Heart left ventricle (tissue), 16 donors: ENCODE results near the gene TFDP1. TPM values are rescaled to one million over a fixed set of nuclear protein-coding genes. Genes with fewer than 3 reads are reported as not detected.

Source experiments
- ATAC-seq, 4 donors: fragments of 200-7000 bp; cut with Tn5 transposase; one replicate each; pipeline ENCODE4 v1.9.1; 2020 to 2022; ENCODE audit warnings: moderate library complexity in 4 of 4, mild to moderate bottlenecking in 3 of 4, moderate number of reproducible peaks in 1 of 4
- DNase-seq, 5 donors: peaks; one replicate each; pipeline ENCODE4 v3.0.0-alpha.2; 2020
- H3K27ac ChIP-seq, 12 donors: fragments of 200-600 bp; sonication (generic) in 4 of 12; one replicate each; pipeline versions ENCODE4 v1.5.0 to v1.8.0; 2016 to 2022; ENCODE audit warnings: mild to moderate bottlenecking in 2 of 12
- H3K27me3 ChIP-seq, 9 donors: fragments of 200-600 bp; sonication (generic) in 2 of 9; one replicate each; pipeline versions ENCODE4 v1.5.1 to v1.8.0; 2016 to 2022; ENCODE audit warnings: mild to moderate bottlenecking in 3 of 9
- H3K36me3 ChIP-seq, 9 donors: fragments of 200-600 bp; sonication (generic) in 2 of 9; one replicate each; pipeline versions ENCODE4 v1.5.0 to v1.8.0; 2018 to 2022; ENCODE audit warnings: mild to moderate bottlenecking in 2 of 9
- H3K4me1 ChIP-seq, 12 donors: fragments of 200-600 bp; sonication (generic) in 4 of 12; one replicate each; pipeline versions ENCODE4 v1.5.0 to v1.8.0; 2016 to 2022; ENCODE audit warnings: mild to moderate bottlenecking in 3 of 12
- H3K4me3 ChIP-seq, 12 donors: fragments of 200-600 bp; sonication (generic) in 4 of 12; one replicate each; pipeline versions ENCODE4 v1.5.0 to v1.8.0; 2017 to 2022; ENCODE audit warnings: mild to moderate bottlenecking in 9 of 12, moderate library complexity in 4 of 12
- H3K9me3 ChIP-seq, 12 donors: fragments of 200-600 bp; sonication (generic) in 4 of 12; one replicate each; pipeline versions ENCODE4 v1.5.0 to v1.8.0; 2016 to 2022; ENCODE audit warnings: mild to moderate bottlenecking in 1 of 12
- POLR2A ChIP-seq, 2 donors: fragments of 450-650 bp; IDR thresholded peaks; one replicate each; pipeline ENCODE4 v1.6.1; 2017; ENCODE audit warnings: antibody characterized with exemption in 2 of 2, mild to moderate bottlenecking in 2 of 2, moderate library complexity in 2 of 2
- WGBS, 4 donors: extraction: QIAGEN DNeasy Blood & Tissue Kit in 2 of 4; methylation state at CpG; one replicate each; pipeline versions ENCODE4 v1.1.5 to v1.1.7; 2013 to 2018; 5-methylcytosine and 5-hydroxymethylcytosine counted together
- intact Hi-C, 10 donors: fragments of 100-400 bp; cut with DNase I; formaldehyde crosslinking; loops; one replicate each; pipeline versions ENCODE4 v1.11.1 to v1.14.2; 2022
- polyA plus RNA-seq, 2 donors: library from polyadenylated mRNA; stranded (reverse); fragments of 200-250 nt; gene quantifications; one replicate each; pipeline ENCODE4 v1.2.3, GENCODE V29; 2013
- total RNA-seq, 9 donors: library from RNA; depleted of rRNA in 2 of 9; stranded (reverse); fragments of >200 nt in 2 of 9; fragmentation: NEBNext Ultra II Directional in 3 of 9; extraction: Animal tissue kit (Norgen Biotek cat#: 25700) in 3 of 9; gene quantifications; one replicate each; pipeline versions ENCODE4 v1.1.0 to v1.2.4, GENCODE V29; 2016 to 2023
- TF ChIP-seq, protein P1 (sequence below), 12 donors: fragments of 200-600 bp; sonication (generic) in 4 of 12; IDR thresholded peaks; one replicate each; pipeline versions ENCODE4 v1.5.0 to v1.8.0; 2018 to 2022; ENCODE audit warnings: antibody characterized with exemption in 12 of 12, mild to moderate bottlenecking in 5 of 12
- donor health status: ischemic (EF 13 %, LVEDD 7.1; RV severe dilation, severe dysfunction).
- donor health status: healthy with polysubstance abuse.
- donor health status: DM: no; HTN: yes; CAD: no.
- donor health status: DM: no; HTN: no; CAD: no.
- donor health status: ischemic (EF 25% LVEDD 6.9; RV normal size, moderate dysfunction).
- donor health status: ischemic (EF 25% LVEDD 5.7; RV mildly dilated, moderate dysfunction).
- donor health status: healthy.
- donor health status: DM: yes; HTN: yes; CAD: no.
- donor health status: ischemic (EF 35%, LVEDD 5.7; RV mildly dilated, moderate dysfunction).
- donor health status: nonischemic (EF 11% LVEDD 7.7; RV severe dilation, severe dysfunction).
- donor health status: DM: yes; HTN: yes; CAD: no.
- donor health status: PGD.
- donor health status: ischemic (EF 29% LVEDD 5.4; RV normal size, mild dysfunction).
- donor health status: nonischemic (EF 23%, LVEDD 6.1; RV moderate dilation, normal function).

Gene TFDP1
- total and polyA plus RNA-seq, 11 donors, result 19.7 to 50.3 (median 44.3) TPM

DNA sequence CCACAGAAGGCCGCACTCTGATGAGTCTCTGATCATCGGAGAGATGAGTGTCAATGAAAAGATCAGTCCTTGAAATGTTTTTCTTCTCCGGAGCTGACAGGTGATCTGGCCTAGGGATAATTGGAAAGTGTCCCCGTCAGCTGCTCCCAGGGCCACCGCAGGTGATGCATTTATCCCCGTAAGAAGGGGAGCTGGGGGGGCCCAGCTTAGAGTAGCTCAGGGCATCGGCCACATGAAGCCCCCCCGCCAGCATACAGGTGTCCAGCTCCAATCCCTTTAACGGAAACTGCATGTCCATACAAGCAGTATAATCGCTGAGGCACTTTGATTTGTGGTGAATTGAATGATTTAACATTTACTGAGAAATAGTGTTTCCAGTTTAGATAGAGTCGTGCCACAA is 45.7 kb downstream of the TFDP1 start:
- no peak for TF ChIP-seq POLR2A (IDR thresholded peaks at IDR 0.05)
- TF ChIP-seq, protein P1, sequence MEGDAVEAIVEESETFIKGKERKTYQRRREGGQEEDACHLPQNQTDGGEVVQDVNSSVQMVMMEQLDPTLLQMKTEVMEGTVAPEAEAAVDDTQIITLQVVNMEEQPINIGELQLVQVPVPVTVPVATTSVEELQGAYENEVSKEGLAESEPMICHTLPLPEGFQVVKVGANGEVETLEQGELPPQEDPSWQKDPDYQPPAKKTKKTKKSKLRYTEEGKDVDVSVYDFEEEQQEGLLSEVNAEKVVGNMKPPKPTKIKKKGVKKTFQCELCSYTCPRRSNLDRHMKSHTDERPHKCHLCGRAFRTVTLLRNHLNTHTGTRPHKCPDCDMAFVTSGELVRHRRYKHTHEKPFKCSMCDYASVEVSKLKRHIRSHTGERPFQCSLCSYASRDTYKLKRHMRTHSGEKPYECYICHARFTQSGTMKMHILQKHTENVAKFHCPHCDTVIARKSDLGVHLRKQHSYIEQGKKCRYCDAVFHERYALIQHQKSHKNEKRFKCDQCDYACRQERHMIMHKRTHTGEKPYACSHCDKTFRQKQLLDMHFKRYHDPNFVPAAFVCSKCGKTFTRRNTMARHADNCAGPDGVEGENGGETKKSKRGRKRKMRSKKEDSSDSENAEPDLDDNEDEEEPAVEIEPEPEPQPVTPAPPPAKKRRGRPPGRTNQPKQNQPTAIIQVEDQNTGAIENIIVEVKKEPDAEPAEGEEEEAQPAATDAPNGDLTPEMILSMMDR (IDR thresholded peaks at IDR 0.05), result no peak
- DNase-seq (peak in 2 of 5 donors; percentile 11), ATAC-seq (no peak)
- H3K4me1 ChIP-seq, result no peaks in the 10 kb centered on the region
- H3K9me3 ChIP-seq, result no peaks in the 10 kb centered on the region
- no peak overlapping the region for H3K27ac ChIP-seq
- no peaks in the 10 kb centered on the region for H3K27me3 ChIP-seq
- no peak overlapping the region for H3K4me3 ChIP-seq
- WGBS, 4 donors, result 94 to 98% (median 97%) methylated on average over 11 of the region's 11 CpGs
- intact Hi-C loops, result no loop called here
- peaks cover 0 to 53% (median 34%) of the 10 kb centered on the region in 9 donors for H3K36me3 ChIP-seq

DNA sequence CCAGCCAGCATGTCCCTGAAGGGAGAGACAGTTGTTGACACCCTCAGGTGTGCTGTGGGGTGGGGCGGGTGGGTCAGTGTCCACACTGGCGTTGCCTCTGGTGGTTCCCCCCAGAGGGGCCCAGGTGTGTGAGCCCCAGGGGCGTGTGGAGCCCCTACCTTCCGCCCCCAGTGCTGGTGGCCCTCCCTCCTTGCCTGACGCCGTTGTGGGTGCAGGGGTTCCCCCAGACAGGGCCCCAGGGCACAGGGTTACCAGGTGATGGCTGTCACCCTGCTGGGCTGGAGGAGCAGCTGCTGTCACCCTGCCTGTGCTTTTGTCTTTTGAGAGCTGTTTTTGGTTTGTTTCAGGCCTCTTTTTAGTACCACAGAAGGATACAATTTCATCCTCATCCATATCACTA is 46.3 kb downstream of the TFDP1 start:
- WGBS, 4 donors, result 95 to 100% (median 96%) methylated on average over 1 to 6 of the region's 6 CpGs
- H3K4me3 ChIP-seq, result no peak overlapping the region
- no peak overlapping the region for H3K27ac ChIP-seq
- ATAC-seq (no peak), DNase-seq (peak in 2 of 5 donors; percentile 20)
- H3K4me1 ChIP-seq, result no peaks in the 10 kb centered on the region
- peaks cover 0 to 58% (median 39%) of the 10 kb centered on the region in 9 donors for H3K36me3 ChIP-seq
- intact Hi-C loops, result no loop called here
- TF ChIP-seq POLR2A (IDR thresholded peaks at IDR 0.05), result no peak
- TF ChIP-seq, protein P1 (IDR thresholded peaks at IDR 0.05), result no peak
- H3K27me3 ChIP-seq, result no peaks in the 10 kb centered on the region
- H3K9me3 ChIP-seq, result no peaks in the 10 kb centered on the region

DNA sequence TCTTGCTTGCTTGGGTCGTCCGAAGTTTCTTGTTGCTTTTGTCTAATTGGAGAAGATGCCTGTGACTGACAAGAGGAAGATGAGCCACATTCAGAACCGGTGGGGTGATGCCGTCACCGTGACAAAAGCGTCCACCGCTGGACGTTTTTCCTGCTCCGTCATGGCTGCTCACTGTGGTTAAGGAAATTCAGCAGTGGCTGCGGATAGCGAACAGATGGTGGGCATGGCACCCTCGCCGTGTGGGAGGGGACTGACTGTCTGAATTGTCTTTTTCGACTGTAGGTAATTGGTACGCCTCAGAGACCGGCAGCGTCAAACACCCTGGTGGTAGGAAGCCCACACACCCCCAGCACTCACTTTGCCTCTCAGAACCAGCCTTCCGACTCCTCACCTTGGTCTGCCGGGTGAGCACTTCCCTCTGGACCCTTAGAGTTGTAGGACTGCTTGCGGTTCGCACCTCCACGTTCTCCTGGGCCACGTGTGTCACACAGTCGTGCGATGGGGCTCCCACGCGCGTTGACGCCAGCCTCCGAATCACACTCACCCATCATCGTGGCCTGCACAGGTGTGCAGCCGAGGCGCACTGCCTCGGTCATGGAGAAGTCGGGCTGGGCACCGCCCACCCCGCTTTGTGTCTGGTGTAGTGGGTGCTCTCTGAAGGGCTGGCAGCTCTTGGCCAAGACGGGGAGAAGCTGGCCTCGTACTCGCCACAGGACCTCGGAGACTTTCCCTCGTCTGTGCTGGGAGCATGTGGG is 47.0 kb downstream of the TFDP1 start:
- H3K36me3 ChIP-seq, result peaks cover 0 to 65% (median 47%) of the 10 kb centered on the region in 9 donors
- intact Hi-C loops, result no loop called here
- ATAC-seq (no peak), DNase-seq (peak in 2 of 5 donors; percentile 15 to 34)
- H3K27ac ChIP-seq, result no peak overlapping the region
- no peak overlapping the region for H3K4me3 ChIP-seq
- no peak for TF ChIP-seq POLR2A (IDR thresholded peaks at IDR 0.05)
- TF ChIP-seq, protein P1 (IDR thresholded peaks at IDR 0.05), result no peak
- 94 to 97% (median 97%) methylated on average over 26 to 42 of the region's 42 CpGs for WGBS, 4 donors
- H3K9me3 ChIP-seq, result no peaks in the 10 kb centered on the region
- no peaks in the 10 kb centered on the region for H3K4me1 ChIP-seq
- no peaks in the 10 kb centered on the region for H3K27me3 ChIP-seq

DNA sequence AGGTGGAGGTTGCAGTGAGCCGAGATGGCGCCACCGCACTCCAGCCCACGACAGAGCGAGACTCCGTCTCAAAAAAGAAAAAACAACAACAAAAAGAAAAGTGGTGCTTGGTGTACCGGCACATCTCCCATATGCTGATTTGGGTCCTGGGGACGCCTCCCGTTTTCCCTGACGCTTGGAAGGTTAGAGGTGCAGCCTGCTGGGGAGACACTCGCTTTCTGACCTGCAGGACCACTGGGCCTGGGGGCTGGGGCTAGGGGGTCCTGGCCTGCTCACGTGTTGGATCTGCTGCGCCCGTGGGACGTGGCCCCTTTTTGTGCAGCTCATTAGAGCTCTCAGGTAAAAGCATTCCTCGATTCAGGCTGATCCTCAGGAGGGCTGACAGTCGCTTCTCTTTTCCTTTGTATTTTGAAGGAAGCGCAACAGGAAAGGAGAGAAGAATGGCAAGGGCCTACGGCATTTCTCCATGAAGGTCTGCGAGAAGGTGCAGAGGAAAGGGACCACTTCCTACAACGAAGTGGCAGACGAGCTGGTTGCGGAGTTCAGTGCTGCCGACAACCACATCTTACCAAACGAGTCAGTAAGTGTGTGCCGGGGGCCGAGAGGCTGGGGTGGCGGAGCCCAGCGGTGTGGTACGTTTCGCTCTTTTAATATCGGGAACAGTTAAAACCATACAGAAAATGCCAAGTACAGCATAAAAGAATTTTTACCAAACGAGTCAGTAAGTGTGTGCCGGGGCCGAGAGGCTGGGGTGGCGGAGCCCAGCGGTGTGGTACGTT is 48.3 kb downstream of the TFDP1 start:
- intact Hi-C loops, result no loop called here
- no peaks in the 10 kb centered on the region for H3K27me3 ChIP-seq
- no peak for ATAC-seq
- H3K27ac ChIP-seq, result no peak overlapping the region
- H3K9me3 ChIP-seq, result no peaks in the 10 kb centered on the region
- TF ChIP-seq POLR2A (IDR thresholded peaks at IDR 0.05), result no peak
- TF ChIP-seq, protein P1 (IDR thresholded peaks at IDR 0.05), result no peak
- H3K4me1 ChIP-seq, result no peaks in the 10 kb centered on the region
- no peak overlapping the region for H3K4me3 ChIP-seq
- peaks cover 0 to 79% (median 60%) of the 10 kb centered on the region in 9 donors for H3K36me3 ChIP-seq
- DNase-seq, result peak in 2 of 5 donors; percentile 7 to 35
- WGBS, 4 donors, result 95 to 96% (median 95%) methylated on average over 37 to 38 of the region's 38 CpGs
